ENCODE measurements around the gene ANO5. TPM values are rescaled to one million over a fixed set of nuclear protein-coding genes. Genes with fewer than 3 reads are reported as not detected.

Gene ANO5, protein sequence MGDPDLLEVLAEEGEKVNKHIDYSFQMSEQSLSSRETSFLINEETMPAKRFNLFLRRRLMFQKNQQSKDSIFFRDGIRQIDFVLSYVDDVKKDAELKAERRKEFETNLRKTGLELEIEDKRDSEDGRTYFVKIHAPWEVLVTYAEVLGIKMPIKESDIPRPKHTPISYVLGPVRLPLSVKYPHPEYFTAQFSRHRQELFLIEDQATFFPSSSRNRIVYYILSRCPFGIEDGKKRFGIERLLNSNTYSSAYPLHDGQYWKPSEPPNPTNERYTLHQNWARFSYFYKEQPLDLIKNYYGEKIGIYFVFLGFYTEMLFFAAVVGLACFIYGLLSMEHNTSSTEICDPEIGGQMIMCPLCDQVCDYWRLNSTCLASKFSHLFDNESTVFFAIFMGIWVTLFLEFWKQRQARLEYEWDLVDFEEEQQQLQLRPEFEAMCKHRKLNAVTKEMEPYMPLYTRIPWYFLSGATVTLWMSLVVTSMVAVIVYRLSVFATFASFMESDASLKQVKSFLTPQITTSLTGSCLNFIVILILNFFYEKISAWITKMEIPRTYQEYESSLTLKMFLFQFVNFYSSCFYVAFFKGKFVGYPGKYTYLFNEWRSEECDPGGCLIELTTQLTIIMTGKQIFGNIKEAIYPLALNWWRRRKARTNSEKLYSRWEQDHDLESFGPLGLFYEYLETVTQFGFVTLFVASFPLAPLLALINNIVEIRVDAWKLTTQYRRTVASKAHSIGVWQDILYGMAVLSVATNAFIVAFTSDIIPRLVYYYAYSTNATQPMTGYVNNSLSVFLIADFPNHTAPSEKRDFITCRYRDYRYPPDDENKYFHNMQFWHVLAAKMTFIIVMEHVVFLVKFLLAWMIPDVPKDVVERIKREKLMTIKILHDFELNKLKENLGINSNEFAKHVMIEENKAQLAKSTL
- polyA plus RNA-seq (2011; rRNA removed) (not detected in 2 replicates), polyA minus RNA-seq (2011; rRNA and poly(A)+ RNA removed) (not detected in 2 replicates)

GRCh38 chr11:22192642-22193347 lies at the start of gene ANO5:
Gene ANO5, plus strand, starts transcription at chr11:22193085. Its CDS starts 408 bp downstream, at chr11:22193493.
- TF ChIP-seq CTCF (IDR thresholded peaks at IDR 0.05; ENCODE audit: low read depth, low read length), result no peak
- no peak for DNase-seq (ENCODE audit: low read depth, low spot score)
- Histone ChIP-seq H3K4me3 (ENCODE audit: low read depth, low read length) (peak within 1 kb of the TSS; percentile 22; the same call in 1 of the 2 replicates), H3K27me3 (ENCODE audit: control insufficient read depth, insufficient read depth, low read length) (no peaks in the 10 kb centered on the region), H3K27ac (ENCODE audit: low read depth, low read length) (no peak within 1 kb of the TSS), H3K9me3 (ENCODE audit: control insufficient read depth, insufficient read depth, low read length) (peaks cover 18% of the 10 kb centered on the region; the same call in 1 of the 2 replicates)
- POLR2A ChIA-PET, result no interaction called here
- CTCF ChIA-PET, result no interaction called here

GRCh38 chr11:22151649-22152197 lies 41.2 kb upstream of the ANO5 start:
- no peak overlapping the region for H3K27ac ChIP-seq (ENCODE audit: low read depth, low read length)
- ChIA-PET CTCF (no interaction called here), POLR2A (no interaction called here)
- TF ChIP-seq CTCF (IDR thresholded peaks at IDR 0.05; ENCODE audit: low read depth, low read length), result no peak
- DNase-seq (ENCODE audit: low read depth, low spot score), result no peak
- no peaks in the 10 kb centered on the region for H3K27me3 ChIP-seq (ENCODE audit: control insufficient read depth, insufficient read depth, low read length)
- H3K4me3 ChIP-seq (ENCODE audit: low read depth, low read length), result no peak overlapping the region
- peaks cover 15% of the 10 kb centered on the region for H3K9me3 ChIP-seq (ENCODE audit: control insufficient read depth, insufficient read depth, low read length)

- TF ChIP-seq CTCF (IDR thresholded peaks at IDR 0.05; ENCODE audit: low read depth, low read length), result no peak
- H3K27ac ChIP-seq (ENCODE audit: low read depth, low read length), result no peak overlapping the region
- DNase-seq (ENCODE audit: low read depth, low spot score), result no peak
- H3K9me3 ChIP-seq (ENCODE audit: control insufficient read depth, insufficient read depth, low read length), result peaks cover under 1% of the 10 kb centered on the region; the same call in 1 of the 2 replicates
- H3K4me3 ChIP-seq (ENCODE audit: low read depth, low read length), result no peak overlapping the region
- no peaks in the 10 kb centered on the region for H3K27me3 ChIP-seq (ENCODE audit: control insufficient read depth, insufficient read depth, low read length)
- CTCF ChIA-PET, result no interaction called here
- POLR2A ChIA-PET, result no interaction called here
Measured at GRCh38 chr11:22157531-22157930, 35.4 kb upstream of the ANO5 start.

DNA sequence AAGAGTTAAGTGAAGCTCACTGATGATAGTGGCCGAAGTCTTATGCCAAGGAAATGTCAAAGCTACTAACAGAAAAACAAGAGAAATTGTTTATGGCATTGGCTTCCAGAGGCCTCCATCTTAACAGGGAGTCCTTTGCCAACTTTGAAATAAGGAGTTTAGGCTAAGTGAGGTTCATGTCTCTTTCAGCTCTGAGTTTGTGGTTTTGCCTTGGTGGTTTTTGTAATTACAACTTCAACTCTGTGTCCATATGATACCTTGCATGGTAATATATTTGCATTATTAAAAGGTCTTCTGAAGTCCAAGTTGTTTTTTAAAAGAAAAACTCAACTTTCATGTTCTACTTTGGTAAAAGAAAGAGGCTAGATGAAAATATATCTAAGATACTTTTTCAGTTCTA lies 31.4 kb upstream of the ANO5 start:
- no peak overlapping the region for H3K27ac ChIP-seq (ENCODE audit: low read depth, low read length)
- no peak for DNase-seq (ENCODE audit: low read depth, low spot score)
- no peak overlapping the region for H3K4me3 ChIP-seq (ENCODE audit: low read depth, low read length)
- H3K27me3 ChIP-seq (ENCODE audit: control insufficient read depth, insufficient read depth, low read length), result no peaks in the 10 kb centered on the region
- no peak for TF ChIP-seq CTCF (IDR thresholded peaks at IDR 0.05; ENCODE audit: low read depth, low read length)
- no peaks in the 10 kb centered on the region; the same call in 1 of the 2 replicates for H3K9me3 ChIP-seq (ENCODE audit: control insufficient read depth, insufficient read depth, low read length)
- ChIA-PET POLR2A (no interaction called here), CTCF (no interaction called here)

Measured in AG04450 (cell line).